GM18526 (cell line): ENCODE results near the gene EFCC1.

Experiments
- POLR2A ChIP-seq: IDR thresholded peaks from 3 replicates; pipeline ENCODE4 v1.6.1; 2011; ENCODE audit not compliant: insufficient read length; ENCODE audit errors: extremely low read depth

The EFCC1 gene

GRCh38 chr3:129018271-129018670 lies 17.2 kb downstream of the EFCC1 start:
- TF ChIP-seq POLR2A: no peak

DNA sequence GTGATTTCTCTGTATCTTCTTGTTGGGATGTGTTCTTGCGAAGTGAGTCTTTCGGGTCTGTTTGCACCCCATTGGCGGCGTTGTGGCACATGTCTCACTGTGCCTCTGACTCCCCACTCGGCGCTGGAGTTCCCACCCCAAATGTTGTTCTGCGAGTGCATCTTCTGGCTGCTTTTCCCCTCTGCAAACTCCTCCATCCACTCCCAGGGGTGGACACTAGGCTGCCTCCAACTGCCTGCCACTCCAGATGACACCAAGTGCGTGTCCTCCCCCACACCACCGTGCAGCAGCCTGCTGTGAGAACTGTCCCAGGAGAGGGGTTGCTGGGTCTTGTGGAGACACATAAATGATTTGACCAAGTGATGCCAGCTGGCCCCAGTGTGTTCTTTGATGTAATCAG lies 17.6 kb downstream of the EFCC1 start:
- TF ChIP-seq POLR2A: no peak

DNA sequence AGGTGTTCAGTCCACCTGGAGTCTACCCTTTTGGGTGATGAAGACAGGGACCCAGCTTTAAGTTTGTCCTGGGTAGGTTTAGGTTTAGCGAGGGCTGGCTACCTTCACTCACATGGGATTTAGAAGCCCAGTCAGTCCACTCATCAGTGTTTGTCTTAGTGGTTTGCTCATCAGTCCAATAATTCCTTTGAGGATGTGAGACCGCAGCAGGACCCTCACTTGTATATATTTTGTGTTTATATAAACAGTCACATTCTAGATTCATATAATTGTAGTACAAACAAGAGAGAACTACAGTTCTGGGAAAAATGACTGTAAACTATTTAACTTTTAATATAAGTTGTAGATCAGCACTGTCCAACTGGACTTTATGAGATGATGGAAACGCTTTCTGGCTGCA lies 18.2 kb downstream of the EFCC1 start:
- no peak for TF ChIP-seq POLR2A

DNA sequence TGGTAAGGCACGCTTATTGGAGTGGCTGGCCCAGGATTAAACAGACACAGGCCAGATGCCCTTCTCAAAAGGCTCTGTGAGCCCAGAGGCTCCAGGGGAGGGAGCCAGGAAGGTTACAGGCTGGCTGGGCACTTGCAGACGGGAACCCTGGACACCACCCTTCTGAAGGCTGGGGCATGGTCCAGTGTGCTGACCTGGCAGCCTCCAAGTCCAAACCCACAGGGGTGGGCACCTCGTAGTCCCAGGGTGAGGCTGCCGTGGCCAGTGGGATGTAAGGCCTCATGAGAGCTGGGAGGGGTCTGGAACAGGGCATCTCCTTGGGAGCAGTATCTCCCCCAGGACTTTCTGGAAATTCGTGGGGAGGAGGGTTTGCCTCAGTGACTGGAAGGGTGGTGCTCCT lies 19.6 kb downstream of the EFCC1 start:
- no peak for TF ChIP-seq POLR2A

DNA sequence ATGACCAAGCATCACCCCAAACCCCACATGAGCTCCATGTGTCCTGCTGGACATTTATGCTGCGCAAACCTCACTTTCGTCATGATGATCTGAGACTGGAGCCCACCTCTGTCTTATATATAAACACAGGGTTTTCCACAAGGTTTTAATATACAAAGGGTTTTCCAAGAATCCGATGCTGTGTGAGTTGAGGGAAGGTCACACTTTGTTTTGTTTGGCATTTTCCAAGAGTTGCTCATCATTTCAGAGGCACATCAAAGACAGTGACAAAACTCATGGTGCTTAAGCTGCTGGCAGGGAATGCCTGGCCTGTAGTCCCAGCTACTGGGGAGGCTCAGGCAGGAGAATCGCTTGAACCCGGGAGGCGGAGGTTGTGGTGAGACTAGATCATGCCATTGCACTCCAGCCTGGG lies 20.0 kb downstream of the EFCC1 start:
- TF ChIP-seq POLR2A: no peak

GRCh38 chr3:129022114-129023007 lies 21.3 kb downstream of the EFCC1 start:
- no peak for TF ChIP-seq POLR2A

- TF ChIP-seq POLR2A: no peak
Measured at GRCh38 chr3:129023008-129023358, 21.9 kb downstream of the EFCC1 start.

- no peak for TF ChIP-seq POLR2A
Measured at GRCh38 chr3:129023909-129024308, 22.8 kb downstream of the EFCC1 start.

DNA sequence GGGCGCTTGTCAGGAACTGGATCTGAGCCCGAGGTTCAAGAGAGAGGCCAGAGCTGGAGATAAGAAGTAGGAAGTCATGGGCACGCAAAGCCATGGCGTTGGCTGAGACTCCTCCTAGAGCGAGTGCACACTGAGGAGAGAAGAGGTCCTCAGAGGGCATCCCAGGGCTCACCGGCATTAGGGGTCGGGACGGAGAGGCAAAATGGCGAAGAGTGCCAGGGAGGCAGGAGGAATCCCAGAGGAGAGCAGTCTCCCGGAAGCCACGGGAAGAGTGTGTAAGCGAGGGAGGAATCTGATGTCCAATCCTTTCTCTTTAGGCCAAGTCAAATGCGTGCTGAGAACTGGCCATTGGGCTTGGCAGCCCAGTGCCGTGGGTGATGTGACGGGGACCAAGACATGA lies 24.0 kb downstream of the EFCC1 start:
- no peak for TF ChIP-seq POLR2A

DNA sequence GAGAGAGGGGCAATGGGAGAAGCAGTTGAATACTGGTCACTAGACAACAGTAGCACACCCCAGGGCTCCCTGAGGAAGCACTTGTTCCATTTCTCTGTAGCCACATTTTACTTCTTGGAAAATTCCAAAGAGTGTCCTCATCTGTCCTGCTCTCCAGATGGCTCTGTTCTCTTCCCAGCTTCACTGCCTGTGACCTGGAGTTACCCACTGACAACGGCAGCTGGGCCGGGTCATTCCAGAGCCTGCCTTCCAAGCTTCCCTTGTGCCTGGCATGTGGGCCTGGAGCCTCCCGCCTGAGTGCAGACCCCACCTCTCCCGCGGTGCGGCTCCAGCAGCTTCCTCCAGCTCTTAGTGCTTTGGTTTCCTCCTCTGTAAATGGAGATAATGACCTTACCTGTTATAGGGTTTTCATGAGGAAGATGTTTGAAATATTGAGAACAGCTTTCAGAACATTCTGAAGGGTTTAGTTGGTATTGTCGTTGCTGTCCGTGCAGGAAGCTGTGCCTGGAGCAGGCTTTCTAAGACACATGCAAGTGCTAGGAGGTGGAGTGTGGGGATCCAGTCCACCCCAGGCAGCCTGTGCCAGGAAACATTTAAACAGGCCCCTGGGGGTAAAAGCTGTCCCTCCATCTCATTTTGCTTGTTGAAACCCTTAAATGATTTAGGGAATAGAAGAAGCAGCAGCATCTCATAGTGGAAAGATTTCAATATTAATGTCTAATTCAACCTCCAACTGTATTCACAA lies 24.8 kb downstream of the EFCC1 start:
- TF ChIP-seq POLR2A: no peak

DNA sequence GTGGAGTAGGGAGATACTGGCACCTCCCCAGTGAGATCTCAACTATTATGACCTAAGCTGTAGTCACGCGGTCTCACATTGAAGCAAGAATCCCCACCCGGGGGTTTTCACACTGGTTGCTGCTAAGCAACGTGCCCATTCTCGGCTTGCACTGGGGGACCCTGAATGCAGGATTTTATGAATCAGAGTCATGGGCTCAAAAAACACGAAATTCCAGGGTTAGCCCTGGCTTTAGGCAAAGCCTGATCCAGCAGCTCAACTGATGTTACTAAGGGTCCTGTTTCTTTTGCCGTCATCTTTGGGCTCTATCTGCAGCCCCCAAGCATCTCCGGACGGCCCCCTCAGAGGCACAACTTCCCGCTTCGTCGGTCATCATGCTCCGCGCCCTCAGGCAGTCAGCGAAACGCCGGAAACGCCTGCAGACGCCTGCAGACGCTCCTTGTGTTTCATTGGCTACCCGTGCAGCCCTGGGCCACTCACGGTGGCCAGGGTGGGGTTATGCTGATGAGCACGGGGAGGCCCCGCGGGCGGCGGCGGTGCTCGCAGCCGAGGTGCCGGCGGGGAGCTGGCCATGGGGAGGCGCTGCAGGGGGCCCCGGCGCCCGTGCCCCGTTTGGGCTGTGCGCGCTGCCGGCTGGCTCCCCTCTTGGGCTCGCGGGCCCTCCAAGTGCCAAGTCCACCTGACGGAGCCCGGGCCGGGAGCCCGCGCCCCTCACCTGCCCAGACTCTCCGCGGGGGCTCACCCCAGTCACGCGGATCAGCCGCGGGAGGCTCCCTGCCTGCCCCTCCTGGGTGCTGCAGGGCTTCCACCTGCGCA lies 25.8 kb downstream of the EFCC1 start:
- TF ChIP-seq POLR2A: peak; percentile 64

DNA sequence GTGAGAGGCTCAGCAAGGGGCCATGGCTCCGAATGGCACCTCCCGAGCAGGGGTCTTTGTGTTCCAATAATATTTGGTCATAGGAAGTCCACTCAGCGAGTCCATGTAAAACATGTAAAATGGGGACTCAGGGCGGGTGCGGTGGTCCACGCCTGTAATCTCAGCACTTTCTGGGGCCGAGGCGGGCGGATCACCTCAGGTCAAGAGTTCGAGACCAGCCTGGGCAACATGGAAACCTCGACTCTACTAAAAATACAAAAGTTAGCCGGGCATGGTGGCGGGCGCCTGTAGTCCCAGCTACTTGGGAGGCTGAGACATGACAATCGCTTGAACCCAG lies 26.4 kb downstream of the EFCC1 start:
- no peak for TF ChIP-seq POLR2A

- no peak for TF ChIP-seq POLR2A
Measured at GRCh38 chr3:129028866-129029265, 27.8 kb downstream of the EFCC1 start.

GRCh38 chr3:129030611-129031010 lies 29.5 kb downstream of the EFCC1 start:
- no peak for TF ChIP-seq POLR2A

DNA sequence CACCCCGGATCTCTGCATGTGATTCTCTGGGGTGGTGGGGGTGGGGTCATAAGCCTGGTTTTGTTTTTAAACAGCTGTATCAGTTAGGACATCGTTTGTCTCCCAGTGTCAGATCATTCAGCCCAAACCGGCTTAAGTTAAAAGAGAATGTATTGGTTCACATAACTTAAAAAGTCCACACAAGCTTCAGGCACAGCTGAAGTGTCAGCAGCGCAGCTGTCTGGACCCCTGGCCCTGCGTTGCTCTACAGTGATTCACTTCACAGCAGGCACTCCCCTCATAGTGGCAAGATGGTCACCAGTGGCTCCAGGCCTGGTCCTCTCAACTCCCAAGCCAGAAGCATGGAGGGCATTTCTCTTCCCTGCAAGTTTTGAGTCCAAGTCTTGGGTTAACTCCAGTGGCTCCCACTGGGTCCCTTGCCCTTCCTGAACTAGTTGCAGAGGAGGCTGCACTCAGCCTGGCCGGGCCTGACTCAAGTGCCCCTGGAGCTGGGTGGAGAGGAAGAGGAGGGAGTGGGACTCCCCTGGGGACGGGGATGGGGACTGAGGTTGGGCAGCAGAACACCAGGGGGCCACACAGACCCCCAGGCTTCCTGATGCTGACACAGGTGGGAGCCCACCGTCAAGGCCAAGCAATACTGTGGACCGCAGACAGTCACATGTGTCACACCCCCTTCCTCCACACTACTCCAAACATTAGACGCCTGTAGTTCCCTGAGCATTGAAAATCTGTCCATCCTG lies 30.5 kb downstream of the EFCC1 start:
- no peak for TF ChIP-seq POLR2A

DNA sequence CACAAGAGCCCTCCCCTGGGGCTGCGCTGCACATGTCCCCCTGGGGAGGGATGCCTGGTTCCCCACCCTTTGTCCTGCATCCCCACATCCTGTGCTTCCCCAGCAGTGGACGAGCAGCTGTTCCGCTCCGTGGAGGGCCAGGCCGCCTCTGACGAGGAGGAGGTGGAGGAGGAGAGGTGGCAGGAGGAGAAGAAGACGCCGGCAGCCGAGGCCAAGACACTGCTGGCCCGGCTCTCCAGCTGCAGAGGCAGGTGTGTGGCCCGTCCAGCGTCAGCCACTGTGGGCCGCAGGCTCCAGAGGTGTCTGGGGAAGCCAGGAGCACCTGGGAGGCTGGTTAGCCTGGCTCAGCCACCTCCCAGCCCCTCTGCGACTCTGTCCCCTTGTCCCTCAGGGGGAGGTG lies 31.6 kb downstream of the EFCC1 start:
- no peak for TF ChIP-seq POLR2A

DNA sequence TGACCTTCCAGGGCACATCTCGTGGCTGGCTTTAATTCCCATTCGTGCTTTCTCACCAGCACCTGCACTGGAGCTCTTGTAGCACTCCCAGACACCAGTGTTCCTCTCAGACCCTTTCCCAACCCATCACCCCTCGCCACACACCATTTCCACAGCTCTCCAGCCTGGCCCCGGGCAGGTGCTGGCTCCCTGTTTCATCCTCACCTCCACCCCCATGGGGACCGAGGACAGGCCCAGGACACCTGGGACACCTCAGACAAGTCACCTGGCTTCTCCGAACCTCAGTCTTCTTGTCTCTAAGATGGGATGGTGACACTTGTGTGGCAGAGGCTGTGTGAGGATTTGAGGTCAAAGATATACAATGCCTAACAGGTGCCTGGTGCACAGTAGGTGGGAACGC lies 32.0 kb downstream of the EFCC1 start:
- TF ChIP-seq POLR2A: no peak
